HG03571 (cell line): ENCODE data around the gene OCRL.

ENCODE experiments used
- ATAC-seq: cut with Tn5 transposase; IDR thresholded peaks from one replicate; pipeline ENCODE4 v1.9.1; 2021; ENCODE audit not compliant: unreplicated experiment

Gene OCRL

DNA sequence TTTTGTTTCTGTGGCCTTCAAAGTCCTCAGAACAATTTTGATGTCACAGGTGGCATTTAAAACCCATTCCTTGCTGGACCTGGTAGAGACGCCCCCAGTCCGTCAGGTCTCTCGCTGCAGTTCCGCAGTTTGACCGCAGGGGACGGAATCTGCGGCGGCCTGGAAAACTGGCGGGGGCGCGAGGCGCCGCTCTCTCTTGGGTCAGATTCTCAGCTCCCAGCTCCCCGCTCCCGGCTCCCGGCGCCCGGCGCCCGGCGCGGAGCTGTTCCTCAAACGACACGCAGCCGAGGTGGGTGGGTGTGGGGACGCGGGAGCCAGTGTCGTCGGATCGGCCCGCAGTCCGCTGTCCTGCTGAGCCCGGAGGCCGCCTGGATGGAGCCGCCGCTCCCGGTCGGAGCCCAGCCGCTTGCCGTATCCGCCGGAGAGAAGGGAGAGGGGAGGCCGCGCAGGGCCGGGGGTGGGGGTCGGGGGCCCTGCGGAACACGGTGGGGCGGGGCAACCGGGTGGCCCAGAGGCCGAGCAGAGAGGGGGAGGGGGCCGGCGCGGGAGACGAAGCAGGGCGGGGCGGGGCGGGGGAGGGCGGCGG lies at the start of gene OCRL:
OCRL (plus strand) TSS at position 192 of the 586 bp plus-strand sequence; CDS start at position 373, 181 bp downstream.
- peak; percentile 99 for ATAC-seq

DNA sequence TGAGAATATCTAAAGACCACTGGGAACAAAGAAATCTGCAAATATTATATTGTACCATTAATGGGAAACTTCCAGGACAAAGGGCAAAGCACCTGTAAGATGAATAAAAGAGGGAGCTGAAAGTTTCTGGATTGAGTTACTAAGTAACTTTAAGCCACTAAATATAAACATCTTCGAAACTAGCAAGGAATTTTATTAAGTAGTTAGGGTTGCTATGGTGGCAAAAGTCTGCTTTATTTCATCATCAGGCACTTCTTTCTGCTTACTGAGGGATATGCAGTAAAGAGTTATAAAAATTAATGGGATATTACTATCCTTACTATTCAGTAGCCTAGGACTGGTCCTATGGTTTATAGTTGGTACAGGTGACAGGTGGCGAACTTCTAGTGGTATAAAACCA lies 49.7 kb upstream of the OCRL start:
- no peak for ATAC-seq

DNA sequence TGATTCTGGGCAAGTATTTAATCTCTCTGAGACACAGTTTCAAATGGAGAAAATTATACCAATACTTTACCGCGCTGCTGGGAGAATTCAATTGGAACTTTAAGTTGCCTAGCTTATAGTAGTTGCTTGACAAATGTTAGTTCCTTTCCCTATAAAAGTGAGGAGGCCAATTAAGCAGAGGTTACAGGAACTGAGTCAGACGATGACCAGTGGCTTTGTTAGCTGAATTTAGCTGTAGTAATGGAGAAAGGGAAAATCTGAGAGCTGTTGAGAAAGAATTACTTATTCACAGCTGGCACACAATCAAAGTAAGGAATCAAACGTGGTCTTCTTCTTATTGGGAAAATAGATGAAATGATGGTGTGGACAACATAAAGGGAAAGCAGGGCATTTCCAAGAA lies 46.4 kb upstream of the OCRL start:
- no peak for ATAC-seq

DNA sequence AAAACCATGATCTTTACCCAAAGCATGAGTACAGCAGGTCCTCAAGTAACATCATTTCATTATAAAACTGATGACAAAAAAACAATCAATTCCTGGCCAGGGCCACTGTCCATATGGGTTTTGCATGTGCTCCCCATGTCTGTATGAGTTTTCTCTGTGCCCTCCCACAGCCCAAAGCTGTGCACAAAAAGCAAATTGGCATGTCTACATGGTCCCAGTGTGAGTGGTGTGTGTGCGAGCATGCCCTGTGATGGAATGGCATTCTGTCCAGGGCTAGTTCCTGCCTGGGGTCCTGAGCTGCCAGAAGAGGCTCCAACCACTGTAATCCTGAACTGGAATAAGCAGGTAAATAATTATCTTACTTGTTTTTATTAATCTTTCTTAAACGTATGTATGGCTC lies 45.2 kb upstream of the OCRL start:
- no peak for ATAC-seq

DNA sequence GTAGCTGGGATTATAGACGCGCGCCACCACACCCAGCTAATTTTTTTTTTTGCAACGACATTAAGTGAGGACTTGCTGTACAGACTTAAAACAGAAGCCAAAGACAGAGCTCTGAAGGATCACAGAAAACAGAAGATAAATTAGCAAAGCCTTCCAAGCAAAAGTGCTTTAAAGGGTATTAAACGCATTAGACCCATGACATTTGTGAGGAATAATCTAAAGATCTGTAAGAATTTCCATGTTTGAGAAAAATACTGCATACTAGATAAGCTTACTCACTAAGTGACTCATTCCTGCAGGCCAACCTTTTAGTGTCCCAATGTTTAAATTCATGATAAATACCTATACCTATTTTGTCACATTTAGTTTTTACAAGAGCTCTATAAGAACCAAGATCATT lies 44.2 kb upstream of the OCRL start:
- ATAC-seq: no peak

DNA sequence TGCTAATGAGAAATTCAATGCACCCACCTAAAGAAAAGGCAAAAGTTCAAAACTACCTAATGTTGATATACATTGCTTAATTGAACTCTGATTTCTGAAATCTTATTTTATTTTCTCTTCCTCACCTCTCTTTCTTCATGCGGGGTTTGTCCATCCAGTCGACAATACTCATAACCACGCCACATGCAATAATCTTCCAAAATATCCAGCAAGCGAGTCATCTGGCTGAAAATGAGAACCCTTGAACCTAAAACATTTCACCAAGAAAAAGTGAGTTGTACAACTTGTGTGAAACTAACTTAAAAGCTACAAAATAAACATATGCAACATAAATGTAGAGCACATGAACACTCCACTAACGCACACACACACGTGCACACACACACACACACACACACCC lies 43.4 kb upstream of the OCRL start:
- ATAC-seq: no peak

DNA sequence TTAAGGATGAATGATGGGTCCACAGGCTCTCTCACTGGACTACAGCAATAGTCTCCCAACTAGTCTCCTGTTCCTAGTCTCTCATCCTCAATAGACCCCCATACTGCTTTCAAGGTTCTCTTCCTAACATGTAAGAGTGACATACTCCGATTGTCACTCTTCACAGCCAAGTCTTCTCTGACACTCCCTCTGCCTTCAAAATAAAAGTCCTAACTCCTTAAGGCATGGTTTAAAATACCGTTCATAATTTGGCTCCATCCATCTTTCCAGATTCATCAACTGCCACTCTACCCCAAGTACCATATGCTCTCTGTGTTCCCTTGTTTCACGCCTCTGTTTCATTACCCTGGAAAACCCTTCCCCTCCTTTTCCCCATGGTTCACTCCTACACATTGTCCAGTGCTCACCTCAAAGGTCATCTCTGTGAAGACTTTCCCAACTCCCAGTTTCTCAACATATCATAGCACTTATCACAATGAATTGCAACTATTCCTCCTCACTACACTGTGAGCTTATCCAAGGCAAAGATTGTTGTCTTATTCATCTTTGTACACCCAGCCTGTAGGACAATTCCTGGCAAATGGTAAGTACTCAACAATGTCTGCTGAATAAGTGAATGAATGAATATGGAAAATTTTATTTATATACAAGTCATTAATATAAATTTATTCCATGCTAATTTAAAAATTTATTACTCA lies 42.8 kb upstream of the OCRL start:
- ATAC-seq: no peak

DNA sequence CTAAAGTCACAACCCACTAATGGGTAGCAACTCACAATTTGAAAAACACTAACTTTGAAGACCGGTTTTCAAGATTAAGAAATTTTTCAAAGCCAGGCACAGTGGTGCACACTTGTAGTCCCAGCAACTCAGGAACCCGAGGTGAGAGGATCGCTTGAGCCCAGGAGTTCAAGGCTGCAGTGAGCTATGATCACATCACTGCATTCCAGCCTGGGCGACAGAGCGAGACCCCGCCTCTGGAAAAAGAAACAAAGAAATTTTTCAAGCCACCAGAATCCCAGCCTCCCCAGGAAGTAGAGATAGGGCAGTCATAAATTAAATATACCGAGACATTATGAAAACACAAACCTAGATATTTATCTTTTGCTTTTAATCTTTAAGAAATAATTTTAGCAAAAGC lies 29.7 kb upstream of the OCRL start:
- no peak for ATAC-seq

DNA sequence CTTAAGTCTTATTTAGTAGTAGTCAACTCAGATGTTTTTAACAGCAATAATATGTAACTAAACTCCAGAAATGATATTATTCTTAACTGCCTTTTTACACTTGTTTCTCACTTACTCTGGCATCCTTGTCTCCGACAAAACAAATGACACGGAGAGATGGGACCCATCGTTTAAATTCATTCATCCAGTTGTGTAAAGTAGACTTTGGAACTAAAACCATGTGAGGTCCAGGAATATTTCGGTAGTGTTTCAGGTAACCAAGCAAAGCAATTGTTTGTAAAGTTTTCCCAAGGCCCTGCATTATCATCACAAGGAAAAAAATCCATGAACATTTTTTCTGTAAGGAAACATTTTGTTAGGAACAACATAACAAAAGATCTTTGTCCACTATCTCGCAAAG lies 28.4 kb upstream of the OCRL start:
- ATAC-seq: no peak

DNA sequence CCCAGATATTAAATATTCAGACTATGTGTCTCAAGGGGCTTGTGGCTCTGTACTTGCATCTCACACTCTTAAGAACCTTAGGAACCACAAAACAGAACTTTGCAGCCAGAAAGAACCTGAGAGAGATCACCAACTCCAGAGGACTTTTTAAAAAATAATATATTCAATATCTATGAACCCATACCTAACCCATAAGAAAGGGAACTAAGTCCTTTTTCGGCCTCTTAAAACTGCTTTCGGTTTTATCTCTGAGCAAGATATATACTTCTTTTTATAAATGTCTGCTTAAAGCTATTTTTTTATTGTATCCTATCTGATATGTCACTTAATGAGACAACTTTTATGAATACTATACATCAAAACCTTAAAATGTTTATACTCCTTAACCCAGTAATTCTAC lies 27.6 kb upstream of the OCRL start:
- ATAC-seq: no peak

DNA sequence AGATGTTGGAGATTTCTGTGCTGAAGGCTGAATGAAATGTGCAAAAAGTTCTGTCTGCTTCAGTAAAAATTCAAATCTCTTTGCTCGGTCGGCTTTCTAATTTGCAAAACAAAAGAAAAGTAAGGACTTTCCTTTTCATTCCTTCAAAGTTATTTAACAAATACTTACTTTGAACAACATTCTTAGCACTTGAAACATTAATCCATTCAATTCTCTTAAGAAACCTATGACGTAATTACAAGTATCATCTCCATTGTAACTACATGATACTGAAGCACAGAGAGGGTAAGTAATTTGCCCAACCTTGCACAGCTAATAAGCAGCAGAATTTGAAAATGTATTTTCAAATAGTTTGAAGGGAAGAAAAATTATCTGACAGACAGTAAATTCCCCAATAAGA lies 23.7 kb upstream of the OCRL start:
- no peak for ATAC-seq

DNA sequence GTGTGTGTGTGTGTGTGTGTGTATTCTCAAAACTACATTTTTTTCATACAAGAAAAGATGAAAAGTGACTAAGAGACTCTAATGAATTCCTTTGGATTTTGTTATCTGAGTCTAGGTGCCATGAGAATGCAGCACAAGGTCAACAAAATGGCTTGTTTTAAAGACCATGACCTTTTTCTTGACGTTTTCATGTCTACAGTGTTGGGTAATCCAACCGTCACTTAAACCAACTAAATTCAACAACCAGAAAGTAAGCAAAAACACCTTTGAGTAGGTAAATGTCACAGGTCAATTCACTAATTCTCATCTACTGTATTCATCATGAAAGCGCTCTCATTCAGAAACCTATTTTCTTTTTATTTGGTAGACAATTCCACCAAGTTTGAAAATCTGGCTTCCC lies 19.9 kb upstream of the OCRL start:
- no peak for ATAC-seq

DNA sequence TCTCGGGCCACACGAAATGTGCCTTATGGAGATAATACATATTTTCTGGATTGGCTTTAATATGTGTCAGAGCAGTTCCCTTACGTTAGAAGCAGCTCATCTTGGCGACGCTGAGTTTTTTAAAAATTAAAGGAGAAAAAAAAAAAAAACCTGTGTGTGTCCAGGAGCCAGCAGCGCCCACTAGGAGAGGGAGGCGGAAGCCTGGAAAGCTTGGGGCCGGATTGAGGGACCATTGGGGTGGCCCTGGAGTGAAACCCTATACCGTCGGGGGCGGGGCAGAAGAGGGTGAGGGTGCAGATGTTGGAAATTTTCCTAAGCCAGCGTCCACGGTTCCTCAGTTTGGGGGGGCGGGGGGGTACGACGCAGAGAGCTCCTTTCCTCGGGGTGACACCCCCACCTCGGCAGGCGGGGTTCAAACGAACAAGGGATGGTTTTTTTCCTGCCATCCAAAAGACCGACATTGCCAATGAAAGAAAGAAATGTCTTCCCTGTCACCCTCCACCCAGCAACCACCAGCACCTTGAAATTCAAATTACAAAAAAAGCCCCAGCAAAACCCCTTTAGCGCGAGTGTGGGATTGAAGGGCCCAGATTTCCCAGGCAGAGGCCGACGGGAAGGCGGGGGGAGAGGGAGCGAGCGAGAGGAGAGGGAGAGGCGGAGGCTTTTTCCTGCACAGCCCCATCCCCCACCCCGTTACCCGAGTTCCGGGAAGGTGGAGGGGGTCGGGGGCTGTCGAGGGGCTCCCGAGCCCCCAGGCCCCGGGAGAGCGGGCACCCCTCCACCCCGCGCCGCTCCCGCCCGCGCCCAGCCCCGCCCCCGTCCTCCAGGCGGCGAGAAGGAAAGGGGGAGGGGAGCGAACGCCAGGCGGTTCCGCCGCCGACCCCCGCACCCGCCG lies 17.6 kb upstream of the OCRL start:
- no peak for ATAC-seq

DNA sequence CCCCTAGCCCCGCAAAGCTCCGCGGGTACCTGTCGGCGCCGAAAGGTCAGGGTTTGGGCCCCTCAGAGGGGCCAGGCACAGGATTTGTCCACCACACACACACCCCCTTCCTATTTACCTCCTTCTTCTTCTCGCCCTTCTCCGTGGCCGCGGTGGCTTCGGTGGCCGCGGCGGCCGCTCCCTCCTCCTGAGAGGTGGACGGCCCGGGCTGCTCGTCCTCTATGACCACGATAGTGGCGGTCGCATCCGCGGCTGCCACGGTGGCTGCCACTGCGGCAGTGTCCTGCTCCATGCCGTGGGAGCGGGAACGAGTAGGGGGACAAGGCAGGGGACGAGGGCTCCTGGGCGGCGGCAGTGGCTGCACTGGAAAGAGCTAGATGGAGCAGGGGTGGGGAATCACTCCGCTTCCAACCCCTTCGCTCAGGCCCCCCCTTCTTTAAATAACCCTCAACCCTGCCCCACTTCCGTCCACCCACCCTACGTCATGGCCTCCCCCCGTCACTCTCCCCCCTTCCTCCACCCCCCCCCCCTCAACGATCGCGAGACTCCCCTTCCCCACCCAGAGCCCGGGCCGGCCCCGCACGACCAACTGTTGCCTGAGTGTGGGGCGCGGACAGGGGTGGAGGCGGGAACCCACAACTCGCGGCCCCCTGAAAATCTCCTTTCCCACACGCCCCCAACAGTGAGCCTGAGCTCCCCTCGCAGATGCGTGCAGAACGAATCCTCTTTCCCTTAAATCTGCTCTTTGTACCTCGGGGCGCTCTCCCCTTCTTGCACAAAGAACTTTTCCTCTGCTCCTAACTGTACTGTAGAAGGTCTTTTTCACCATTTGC lies 16.8 kb upstream of the OCRL start, which contains the start of gene SMARCA1:
SMARCA1 (minus strand) TSS at position 412 of the 833 bp plus-strand sequence; CDS start at position 292, 120 bp downstream.
- no peak for ATAC-seq

DNA sequence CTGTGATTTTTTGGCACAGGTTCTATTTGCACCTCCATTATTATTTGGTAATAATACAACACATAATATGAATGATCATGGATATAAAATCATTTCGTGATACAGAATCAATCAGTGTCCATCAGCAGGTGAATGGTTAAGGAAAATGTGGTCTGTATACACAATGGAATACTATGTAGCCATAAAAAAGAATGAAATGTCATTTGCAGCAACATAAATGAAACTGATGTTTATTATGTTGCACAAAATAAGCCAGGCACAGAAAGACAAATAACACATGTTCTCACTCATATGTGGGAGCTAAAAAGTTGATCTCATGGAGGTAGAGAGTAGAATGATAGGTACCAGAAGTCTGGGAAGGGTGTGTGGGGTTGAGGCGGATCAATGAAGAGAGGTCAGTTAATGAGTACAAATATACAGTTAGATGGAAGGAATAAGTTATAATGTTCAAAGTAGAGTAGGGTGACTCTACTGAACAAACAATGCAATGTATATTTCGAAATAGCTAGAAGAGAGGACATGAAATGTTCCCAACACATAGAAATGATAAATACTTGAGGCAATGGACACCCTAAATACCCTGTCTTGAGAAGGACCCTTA lies 15.7 kb upstream of the OCRL start:
- no peak for ATAC-seq

DNA sequence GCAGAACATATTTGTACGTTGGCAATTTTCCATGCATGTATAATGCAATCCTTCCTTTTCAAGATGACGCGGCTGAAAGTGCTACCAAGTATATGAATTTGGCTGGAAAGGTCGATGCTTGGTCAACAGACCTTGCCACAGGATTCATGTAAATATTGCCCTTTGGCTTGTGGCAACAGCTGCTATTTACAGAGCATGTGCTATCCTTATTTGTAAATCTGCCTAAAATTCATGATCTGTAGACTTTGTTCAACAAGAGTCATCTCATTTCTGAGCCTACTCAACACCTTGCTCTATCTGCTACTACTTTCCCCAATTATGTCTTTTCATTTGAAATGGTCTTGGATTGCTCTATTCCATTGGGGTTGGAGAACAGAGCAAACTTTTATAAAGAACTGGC lies 14.9 kb upstream of the OCRL start:
- ATAC-seq: no peak

DNA sequence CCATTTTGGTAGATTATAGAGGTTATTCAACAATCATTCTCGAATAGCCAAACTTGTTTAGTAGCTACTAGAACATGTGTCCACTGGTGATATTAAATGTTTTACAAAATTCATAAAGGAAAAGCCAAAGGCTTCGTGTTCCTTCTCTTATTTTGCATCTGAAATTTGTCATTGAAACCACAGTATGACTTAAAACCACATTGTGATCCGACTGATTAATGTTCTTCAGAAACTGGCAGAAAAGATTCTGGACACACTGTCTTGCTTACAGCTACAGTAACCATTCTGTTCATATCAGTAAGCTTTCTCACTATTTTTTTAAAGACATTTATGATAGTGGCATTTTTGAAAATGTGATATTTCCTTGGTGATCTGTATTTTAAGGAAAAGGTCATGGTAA lies 14.2 kb upstream of the OCRL start:
- no peak for ATAC-seq

DNA sequence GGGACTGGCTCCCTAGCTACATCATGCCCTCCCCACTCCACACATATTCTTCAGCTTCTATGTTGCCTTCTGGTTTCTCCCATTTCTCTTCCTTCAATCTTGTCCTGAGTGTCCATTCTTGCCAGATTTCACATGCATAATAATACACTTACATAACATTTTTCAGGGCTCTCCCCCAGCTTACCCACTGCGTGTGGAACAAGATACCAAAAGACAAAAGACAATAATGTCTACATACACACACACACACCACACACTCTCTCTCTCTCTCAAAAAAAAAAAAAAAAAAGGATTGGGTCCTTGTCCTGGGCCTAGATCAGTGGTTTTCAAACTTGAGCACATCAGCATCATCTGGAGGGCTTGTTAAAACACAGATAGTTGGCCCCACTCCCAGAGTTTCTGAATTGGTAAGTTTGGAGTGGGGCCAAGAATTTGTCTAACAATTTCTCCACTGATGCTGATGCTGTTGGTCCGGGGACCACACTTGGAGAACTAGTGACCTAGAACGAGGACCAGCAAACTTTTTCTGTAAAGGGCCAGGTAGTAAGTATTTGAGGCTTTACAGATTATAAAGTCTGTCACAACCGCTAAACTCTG lies 10.3 kb upstream of the OCRL start:
- ATAC-seq: no peak

DNA sequence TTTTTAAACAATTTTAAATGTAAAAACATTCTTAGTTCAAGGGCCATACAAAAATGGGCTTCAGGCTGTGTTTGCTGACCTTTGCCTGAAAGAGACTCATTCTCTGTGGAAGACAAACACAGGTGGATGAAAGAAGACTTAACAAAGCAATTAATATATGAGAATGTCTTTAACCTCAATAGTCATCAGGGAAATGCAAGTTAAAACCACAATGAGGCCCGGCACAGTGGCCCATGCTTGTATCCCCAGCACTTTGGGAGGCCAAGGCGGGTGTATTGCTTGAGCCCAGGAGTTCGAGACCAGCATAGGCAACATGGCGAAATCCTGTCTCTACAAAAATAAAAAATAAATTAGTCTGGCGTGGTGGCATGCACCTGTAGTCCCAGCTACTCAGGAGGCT lies 9.6 kb upstream of the OCRL start:
- no peak for ATAC-seq

DNA sequence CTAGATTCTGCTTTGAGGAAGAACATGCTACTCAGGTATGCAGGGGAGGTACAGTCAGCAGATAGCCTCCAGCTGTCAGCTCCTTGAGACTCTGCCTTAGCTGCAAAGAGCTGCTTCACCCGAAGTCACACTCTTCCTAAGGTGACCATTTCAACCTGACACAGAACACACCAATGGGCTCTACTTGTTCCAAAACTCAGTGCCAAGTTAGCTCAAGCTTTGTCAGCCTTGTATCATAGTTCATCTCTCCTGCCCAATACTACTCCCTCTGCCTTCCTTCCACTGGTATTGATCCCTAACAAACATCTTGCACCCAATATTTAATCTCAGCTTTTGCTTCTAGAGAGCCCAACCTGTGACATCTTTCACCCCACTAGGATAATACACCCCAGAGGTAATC lies 8.9 kb upstream of the OCRL start:
- no peak for ATAC-seq
